Stimulated activated CD4-positive, alpha-beta T cell treated with anti-CD3 and anti-CD28 coated beads, TNF-alpha, amount 100 ng/mL, for 24 hours (primary cell): Measurements from ENCODE around the gene IL16.
"Not testable (repeated sequence)": the region's sequence is repeated elsewhere in the genome, so short reads cannot be mapped to it uniquely, and the experiment has no call there.

ENCODE experiments used
- DNase-seq, 3 experiments: peaks; one replicate each; pipeline ENCODE4 v3.0.0-alpha.2; 2020; ENCODE audit warnings: low read depth in 3 of 3

The IL16 gene

DNA sequence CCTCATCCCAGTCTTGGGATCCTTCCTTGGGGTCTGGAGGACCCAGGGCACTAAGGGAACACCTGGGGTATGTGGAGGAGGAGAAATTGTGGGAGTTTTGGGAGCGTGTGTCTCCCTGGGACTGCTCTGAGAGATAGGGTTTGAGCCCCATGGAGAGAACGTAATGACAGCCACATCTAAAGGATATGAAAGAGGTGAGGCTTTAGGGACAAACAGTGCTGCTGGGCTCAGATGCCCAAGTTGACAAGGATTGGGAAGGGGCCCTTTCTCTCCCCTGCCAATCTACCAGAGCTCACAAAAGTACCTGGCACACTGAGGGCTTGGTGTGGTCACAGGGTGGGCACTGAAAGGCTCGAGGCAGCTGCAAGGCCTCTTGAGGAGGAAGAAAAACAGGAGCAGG lies 140.6 kb downstream of the IL16 start:
- DNase-seq, result no peak

DNA sequence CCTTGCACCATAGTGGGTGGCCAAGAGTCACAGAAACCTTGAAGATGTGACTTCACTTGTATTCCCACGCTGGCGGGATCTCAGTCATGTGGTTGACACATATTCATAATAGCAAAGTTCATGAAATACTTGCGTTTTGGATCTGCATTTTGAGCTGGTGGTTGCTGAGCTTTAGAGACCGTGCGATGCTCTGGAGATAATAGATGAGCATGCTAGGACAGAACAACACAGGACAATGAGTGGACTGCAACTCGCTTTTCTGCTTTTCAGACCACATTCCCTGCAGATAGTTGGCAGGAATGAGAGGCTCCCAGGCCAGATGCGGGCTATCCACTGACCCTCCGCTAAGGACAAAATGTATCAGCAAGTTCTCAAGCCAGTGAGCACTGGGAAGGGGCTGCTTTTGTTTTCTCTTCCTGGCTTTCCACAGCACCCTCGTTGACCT lies 141.1 kb downstream of the IL16 start:
- DNase-seq, result no peak

DNA sequence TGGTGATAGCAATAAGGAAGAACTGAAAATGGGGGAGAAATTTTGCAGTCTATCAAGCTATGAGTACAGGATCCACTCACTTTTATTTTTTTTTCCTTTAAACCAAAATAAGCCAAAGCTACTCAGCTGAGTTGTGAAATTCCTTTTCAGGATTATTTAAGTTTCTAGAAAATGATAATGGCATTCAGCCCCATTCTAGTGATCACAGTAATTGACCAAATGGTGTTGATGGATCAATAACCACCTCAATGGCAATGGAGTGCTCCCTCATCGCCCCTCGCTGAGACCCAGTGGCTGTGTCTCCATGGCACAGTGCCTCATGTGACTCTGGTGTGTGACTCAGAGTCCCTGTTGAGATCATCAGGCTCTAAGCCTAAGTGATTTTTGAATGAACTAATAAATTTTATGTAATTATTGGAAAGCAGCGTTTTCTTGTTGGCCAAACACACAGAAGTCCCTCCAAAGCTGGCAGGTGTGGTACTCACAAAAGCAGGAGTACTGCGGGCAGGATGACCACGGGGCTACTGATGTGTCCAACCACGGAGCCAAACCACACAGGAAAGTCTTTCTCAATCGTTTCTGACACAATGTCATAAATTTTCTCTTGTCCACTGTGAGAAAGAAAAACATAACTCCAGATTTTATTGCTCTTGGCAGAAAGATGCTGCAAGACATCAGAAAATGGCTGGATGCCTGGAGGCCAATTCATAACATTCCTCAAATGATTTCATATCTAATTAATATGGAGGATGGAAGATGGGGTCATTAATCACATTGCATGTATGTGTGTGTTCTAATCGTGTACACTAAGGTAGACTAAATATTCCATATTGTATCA lies 141.7 kb downstream of the IL16 start:
- DNase-seq, result no peak

DNA sequence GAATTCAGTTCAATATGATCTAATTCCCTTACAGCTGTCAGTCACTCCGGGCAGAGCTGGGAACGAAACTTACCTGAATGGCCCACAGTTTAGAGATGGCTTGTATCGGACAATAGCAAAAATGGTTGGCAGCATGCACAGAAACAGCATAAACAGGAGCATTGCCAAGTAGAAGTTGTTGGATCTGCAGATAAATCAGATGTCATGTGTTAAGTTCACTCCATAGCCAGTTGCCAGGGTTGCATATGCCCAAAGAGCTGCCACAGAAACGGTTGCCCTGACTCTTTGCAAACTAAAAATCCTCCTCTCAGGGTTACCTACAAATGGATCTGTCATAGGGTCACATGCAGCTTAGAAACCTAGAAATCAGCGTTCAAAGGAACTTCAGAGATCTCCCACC lies 142.6 kb downstream of the IL16 start:
- DNase-seq, result no peak

DNA sequence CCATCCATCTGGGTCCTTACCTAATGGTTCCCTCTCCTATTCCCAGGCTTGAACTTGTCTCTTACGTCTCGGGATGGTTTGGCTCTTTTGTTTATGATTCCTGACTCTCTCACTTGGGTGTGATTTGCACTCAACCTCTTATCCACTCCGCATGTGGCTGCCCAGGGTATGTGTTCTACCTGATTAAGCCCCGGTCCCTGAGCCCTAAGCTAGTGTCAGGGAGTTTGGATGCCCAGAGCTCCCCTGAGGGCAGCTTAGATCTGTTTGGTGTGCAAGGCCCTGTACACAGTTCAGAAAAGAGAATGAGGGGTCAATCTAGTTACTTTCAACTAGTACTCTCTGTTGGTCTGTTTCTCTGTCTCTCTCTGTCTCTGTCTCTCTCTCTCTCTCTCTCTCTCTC lies 143.2 kb downstream of the IL16 start:
- no peak for DNase-seq

DNA sequence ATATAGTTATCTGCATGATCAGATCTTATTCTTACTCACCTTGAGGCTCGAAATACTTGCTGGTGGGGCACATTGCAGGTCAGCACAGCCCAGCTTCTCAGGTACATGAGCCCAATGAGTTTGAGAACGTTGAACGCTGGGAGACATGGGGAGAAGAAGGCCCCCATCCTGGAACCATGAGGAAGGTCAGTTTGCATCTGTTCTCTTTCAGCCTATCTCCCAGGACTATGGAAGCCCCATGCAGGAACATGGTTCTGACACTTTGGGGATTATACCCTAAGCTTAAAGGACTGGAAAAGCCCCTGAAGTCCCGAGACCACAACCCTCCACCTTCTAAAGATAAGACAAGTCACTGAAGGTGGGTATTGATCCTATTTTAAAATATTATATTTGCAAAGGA lies 144.7 kb downstream of the IL16 start:
- DNase-seq, result no peak

DNA sequence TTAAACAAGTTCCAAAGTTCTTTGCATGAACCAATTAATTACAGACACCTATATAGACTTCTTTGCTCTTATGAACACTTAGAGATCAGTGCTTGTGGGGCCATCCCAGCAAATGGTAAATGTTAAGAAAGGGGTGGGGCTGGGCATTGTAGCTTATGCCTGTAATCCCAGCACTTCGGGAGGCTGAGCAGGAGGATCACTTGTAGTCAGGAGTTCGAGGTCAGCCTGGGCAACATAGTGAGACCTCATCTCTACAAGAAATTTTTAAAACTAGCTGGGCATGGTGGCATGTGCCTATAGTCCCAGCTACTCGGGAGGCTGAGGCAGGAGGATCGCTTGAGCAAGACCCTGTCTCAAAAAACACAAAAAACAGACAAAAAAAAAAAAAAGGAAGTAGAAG lies 146.7 kb downstream of the IL16 start:
- no peak for DNase-seq

DNA sequence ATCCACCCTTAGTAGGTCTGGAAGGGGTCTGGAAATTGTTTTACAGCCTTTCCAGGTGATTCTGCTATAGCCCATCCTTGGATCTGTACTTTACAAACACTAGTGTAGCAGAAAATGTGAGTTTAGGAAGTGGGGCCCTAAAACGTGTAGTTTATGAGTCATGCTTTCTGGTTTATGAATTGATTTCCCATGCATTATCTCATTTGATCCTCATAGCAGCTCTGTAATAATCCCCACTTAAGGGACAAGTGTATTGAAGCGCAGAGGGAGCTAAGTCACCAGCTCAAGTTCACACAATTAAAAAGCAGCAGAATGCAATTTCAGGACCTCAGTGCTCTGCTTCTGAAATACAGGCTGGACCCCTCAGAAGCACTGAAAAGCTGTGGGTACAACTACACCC lies 149.9 kb downstream of the IL16 start:
- DNase-seq, result no peak

DNA sequence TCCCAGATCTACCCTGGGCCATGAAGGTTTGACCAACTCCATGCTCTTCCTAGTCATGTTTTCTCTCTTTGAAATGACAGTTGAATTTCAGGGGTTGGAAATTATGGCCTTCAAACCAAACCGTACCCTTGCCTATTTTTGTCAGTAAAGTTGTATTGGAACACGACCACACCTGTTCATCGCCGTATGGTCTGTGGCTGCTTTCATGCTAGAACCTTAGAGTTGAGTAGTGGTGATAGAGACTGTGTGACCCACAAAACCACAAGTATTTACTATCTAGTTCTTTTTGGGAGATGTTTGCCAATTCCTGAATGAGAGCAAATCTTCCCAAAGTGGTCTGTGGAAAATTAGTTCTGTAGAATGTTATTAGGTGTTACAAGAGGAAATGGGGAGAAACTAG lies 151.2 kb downstream of the IL16 start:
- DNase-seq, result no peak

DNA sequence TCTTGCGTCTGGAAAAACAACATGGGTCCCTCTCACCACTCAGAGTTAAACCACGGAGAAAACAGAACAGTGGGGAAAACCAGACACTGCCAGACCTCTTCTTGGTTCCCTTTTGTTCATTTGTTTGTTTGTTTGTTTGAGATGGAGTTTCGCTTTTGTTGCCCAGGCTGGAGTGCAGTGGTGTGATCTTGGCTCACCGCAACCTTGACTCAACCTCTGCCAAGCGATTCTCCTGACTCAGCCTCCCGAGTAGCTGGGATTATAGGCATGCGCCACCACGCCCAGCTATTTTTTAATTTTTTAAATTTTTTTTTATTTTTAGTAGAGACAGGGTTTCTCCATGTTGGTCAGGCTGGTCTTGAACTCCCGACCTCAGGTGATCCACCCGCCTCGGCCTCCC lies 152.0 kb downstream of the IL16 start:
- DNase-seq, result not testable (repeated sequence)

DNA sequence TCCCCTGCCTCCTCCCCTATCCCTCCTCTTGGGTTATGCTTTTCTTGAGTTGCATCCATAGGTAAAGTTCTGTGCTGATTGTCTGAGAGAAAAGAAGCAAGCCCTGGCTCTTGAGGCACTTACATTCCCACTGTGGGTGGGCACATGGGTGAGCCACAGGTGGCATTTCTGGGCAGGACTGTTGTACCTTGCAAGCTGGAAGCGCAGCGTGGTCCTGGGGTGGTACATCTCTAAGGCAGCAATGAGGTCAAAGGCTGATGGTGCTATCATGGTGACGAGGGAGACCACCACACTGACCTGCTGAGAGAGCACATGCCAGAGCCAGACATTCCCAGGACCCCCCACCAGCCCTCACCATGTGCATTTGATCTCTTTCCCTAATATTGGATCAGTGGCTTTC lies 152.6 kb downstream of the IL16 start:
- no peak for DNase-seq

DNA sequence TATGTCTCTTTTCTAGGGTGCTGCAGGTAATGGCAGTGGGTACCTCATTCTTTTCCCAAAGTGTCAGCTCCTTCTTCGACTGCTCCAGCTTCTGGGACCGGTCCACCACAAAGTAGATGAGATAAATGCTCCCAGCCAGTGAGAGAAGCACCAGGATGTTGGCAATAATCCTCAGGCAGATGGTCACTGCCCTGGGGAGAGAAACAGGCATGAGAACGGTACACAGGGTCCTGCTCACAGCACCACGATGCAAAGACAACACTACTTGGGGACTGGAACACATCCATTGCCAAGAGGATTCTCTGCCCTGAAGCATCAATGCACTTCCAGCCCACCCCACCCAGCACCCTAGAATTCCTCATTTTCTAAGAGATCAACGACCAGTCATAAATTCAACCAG lies 155.0 kb downstream of the IL16 start:
- no peak for DNase-seq

DNA sequence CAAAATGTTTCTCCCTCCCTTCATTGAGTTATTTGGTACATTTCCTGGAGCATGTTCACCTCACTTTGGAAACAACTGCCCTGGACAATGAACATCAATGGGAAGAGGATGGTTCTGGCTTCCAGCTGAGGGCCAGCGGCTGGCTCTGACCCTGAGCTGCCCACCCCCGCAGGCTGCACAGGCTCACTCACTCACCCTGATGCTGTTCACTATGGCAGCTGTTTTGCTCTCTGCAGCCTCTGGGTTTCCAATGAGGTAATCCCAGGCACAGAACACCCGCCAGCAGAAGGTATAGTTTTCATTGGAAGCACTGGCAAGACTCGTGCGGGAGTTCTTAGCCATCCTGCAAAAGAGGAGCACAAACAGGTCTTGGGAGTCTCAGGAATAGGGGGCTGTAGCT lies 159.6 kb downstream of the IL16 start:
- no peak for DNase-seq

DNA sequence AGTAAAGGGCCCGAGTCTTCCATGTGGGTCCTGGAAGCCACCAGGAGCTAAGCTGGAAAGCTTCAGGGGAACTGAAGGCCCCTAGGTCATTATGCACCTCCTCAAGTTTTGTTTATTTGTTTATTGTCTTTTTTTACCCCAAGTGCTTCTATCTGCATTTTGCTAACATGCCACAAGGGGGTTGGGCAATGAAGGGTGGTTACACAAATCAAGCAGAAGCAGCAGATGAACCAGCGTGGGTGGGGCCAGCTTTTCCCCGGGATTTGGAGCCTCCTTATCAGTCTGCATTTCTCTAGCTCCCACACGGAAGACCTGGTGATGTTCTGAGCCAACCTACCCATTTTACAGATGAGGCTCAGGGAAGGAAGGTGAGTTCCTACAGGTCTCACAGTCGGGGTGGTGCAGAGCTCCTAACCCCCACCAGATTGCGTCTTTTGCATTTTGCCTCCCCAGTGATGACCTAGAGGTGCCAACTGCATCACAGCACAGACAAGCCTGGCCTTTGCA lies 160.6 kb downstream of the IL16 start:
- DNase-seq, result no peak

DNA sequence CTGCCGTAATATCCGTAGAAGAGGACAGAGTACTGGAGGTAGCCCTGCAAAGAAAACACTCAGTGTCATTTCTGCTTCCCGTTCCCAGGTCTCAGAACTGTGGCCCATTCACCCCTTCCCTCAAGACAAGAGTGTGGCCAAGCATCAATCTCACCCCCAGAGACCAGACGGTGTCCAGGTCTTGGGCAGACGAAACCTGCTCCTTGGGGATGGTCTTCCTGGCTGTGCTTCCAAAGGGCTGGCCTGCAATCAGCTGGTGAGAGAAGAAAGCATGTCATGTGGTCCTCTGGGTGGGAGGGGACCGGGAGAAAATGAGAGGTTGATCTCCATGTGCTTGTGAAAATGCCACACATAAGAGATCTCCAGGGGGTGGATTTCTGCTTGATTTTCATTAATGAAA lies 161.6 kb downstream of the IL16 start:
- DNase-seq, result no peak

DNA sequence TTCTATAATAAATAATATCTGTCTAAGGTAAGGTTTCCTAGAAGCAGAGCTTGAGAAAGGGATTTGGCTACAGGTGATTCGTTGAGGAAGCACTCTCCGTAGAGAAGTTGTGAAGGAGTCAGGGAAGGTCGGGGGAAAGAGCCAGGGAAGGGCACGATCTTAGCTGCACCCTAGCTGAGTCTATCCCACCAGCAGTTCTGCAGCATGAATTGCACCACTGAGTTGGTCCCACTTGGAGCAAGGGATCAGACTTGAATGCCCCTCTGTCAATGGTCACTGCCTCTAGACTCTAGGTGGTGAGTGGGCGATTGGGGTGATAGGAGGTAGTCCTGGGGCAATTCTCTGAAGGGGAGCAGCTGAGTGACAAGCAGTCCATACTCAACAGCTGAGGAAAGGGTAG lies 163.8 kb downstream of the IL16 start:
- DNase-seq, result no peak

DNA sequence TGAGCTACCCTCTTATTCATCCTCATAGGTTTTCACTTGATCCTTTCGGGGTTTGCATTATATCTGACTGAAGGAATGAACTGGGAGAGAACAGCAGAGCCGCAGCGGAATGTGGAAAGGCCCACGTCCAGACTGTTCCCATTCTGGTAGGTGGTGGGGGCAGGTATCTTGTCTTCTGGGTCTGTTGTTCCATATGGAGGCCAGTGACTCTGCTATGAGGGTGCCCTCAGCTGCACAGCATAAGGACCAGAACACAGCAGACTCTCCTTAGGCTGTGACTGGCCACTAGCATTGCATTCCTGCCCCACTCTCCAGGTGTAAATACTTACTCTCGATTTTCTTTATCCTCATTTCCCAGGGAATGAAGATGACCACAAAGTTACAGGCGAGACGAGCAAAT lies 165.2 kb downstream of the IL16 start:
- DNase-seq, result no peak

DNA sequence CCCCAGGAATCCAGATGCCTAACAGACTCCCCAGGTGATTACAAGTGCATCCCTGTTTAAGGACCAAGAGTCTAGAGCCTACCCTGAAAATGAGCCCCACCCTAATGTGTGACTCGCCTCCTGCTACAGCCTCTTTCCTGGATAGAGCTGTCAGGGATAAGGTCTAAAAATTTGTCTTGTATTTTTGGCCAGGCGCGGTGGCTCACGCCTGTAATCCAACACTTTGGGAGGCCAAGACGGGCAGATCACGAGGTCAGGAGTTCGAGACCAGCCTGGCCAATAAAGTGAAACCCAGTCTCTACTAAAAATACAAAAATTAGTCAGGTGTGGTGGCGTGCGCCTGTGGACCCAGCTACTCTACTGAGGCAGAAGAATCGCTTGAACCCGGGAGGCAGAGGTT lies 166.1 kb downstream of the IL16 start:
- no peak for DNase-seq

DNA sequence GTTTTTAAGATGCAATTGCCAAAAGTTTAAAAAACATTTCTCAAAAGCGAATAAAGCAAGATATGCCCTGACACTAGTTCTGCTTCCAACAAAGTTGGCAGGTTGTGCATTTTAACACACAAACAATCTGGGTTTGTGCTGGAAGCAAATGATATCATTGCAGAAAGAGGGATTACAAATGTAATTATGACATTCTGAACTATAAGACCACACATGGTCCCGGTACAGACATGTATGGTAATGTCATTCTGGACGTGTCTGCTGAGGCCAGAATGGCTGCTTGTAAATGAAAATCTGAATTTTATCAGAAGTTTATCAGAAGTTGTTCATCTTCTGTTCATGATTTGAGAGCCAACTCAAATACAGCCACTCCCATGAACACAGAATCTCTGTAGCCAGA lies 166.6 kb downstream of the IL16 start:
- DNase-seq, result no peak
